ENCODE results near the gene ARFGEF2. TPM values are rescaled to one million over a fixed set of nuclear protein-coding genes. Genes with fewer than 3 reads are reported as not detected.
A peak's percentile ranks its signal among the peaks of the same experiment; 100 is the strongest.

The ARFGEF2 gene
- total and polyA plus RNA-seq, 2 of the 8 experiments (the other 6 are each of a cell fraction or from before 2014, with no cell fraction given) = 8.1 to 21.8 TPM

DNA sequence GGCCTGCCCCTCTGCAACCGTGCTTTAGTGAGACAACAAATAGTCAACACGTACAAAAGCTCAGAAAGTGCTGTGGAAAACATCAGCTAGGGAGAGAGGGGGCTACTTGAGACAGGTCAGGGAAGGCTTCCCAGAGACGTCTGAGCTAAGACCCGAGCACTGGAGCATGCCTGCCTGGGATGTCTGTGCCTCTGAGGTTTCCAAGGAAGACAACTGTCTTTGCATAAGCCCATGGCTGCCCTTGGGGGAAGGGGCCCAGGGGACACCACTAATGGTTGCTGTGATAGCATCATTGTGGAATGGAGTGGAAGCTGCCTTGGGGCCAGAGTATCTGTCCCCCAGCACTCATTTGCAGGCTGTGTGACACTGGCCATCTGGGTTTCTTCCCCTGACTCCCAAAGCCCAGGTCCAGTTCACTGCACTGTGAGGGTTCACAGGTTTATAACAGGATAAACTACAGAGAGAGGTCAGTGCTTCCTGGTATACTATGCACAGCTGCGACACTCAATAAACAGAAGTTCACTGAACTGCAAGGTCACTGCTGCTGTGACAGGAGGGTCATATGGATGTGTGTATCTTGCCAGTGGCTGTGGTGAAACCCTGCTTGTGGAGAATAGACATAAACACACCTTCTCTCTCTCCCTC lies 1.5 kb upstream of the ARFGEF2 start:
- Histone ChIP-seq H2AK5ac (ENCODE audit: low read depth, low read length) (0 out of 2 replicates have a peak overlapping the region, but pooled peaks have one; percentile 93), H3K4ac (replicated peaks; ENCODE audit: insufficient read length, low read depth, low read length) (no peak overlapping the region), H3K23ac (ENCODE audit: insufficient read length) (no peak overlapping the region), H3K4me1 (replicated peaks in 1 of 4; ENCODE audit: control insufficient read depth in 3 of 4, insufficient read depth in 4 of 4, low read length in 3 of 4) (peaks cover 0 to 3% (median 0%) of the 10 kb centered on the region in 4 experiments; a peak in 2 of 7 replicates), H4K20me1 (replicated peaks in 1 of 2; ENCODE audit: control insufficient read depth in 1 of 2, insufficient read depth in 2 of 2, low read length in 2 of 2) (peaks cover 0 to 2% of the 10 kb centered on the region in 2 experiments), H3K27me3 (replicated peaks in 1 of 4; ENCODE audit: control insufficient read depth in 3 of 4, extremely low read depth in 1 of 4, insufficient read depth in 3 of 4, low read length in 3 of 4) (no peaks in the 10 kb centered on the region), H3K27ac (ENCODE audit: low read depth, low read length) (no peak overlapping the region), H2BK15ac (ENCODE audit: low read length) (no peak overlapping the region), H3K79me2 (ENCODE audit: control insufficient read depth in 1 of 2, insufficient read depth in 2 of 2, low read length in 2 of 2) (peaks cover 0 to 29% of the 10 kb centered on the region in 2 experiments; a peak in 2 of 4 replicates), H2BK120ac (replicated peaks; ENCODE audit: low read depth, low read length) (no peak overlapping the region), H4K91ac (replicated peaks; ENCODE audit: insufficient read length, low read length) (no peak overlapping the region), H3K4me2 (ENCODE audit: insufficient read depth in 1 of 2, low read depth in 2 of 2, low read length in 2 of 2) (no peak overlapping the region; a peak in 2 of 4 replicates), H3K79me1 (ENCODE audit: low read depth, low read length) (no peaks in the 10 kb centered on the region), H3K14ac (ENCODE audit: insufficient read length) (no peak overlapping the region), H3K18ac (ENCODE audit: extremely low read depth, low read length) (no peak overlapping the region), H2BK5ac (ENCODE audit: low read depth, low read length) (no peak overlapping the region), H3K56ac (replicated peaks; ENCODE audit: insufficient read length, low read depth, low read length) (no peak overlapping the region), H4K5ac (ENCODE audit: insufficient read length, low read depth, low read length) (no peak overlapping the region), H3K9me3 (ENCODE audit: insufficient read depth in 2 of 2, low read depth in 1 of 2, low read length in 1 of 2) (no peaks in the 10 kb centered on the region), H4K8ac (ENCODE audit: extremely low read depth, insufficient read depth, low read length) (no peak overlapping the region), H2AFZ (ENCODE audit: low read length) (no peak overlapping the region), H2BK20ac (ENCODE audit: low read length) (no peak overlapping the region), H3K23me2 (ENCODE audit: low read depth, low read length) (peaks cover 8% of the 10 kb centered on the region), H3K36me3 (ENCODE audit: control insufficient read depth in 2 of 4, insufficient read depth in 4 of 4, low read length in 3 of 4) (no peaks in the 10 kb centered on the region), H3K9ac (replicated peaks in 1 of 4; ENCODE audit: extremely low read depth in 1 of 4, low read depth in 3 of 4, low read length in 3 of 4) (no peak overlapping the region), H3K4me3 (ENCODE audit: extremely low read depth in 1 of 4, insufficient read depth in 2 of 4, low read depth in 3 of 4, low read length in 4 of 4) (no peak overlapping the region), H2BK12ac (ENCODE audit: low read depth, low read length) (0 out of 2 replicates have a peak overlapping the region, but pooled peaks have one; percentile 70)
- WGBS, 2 experiments (ENCODE audit: extremely low coverage in 1 of 2, insufficient coverage in 1 of 2, insufficient read length in 1 of 2, insufficient replicate concordance in 2 of 2, low coverage in 1 of 2, low lambda C conversion rate in 2 of 2, missing lambda C conversion rate in 1 of 2) = 60% methylated on average over 5 of the region's 5 CpGs; no CpG with 5 or more reads in 1 of the 2 experiments
- POLR2A ChIA-PET (ENCODE audit: partially characterized antibody) = interaction anchor here (1.6 kb wide), 1 partner anchor 93 kb away, joined by 5 read pairs; no protein-coding TSS in a partner anchor
- DNase-seq (ENCODE audit: low read depth in 1 of 2, low spot score in 2 of 2) (no peak), FAIRE-seq (no peak)
- CTCF ChIA-PET (ENCODE audit: partially characterized antibody) = interaction anchor here (1.6 to 3.1 kb wide), 4 partner anchors 14 to 284 kb away, joined by 3 to 9 read pairs (median 6); no protein-coding TSS in a partner anchor
- TF ChIP-seq TAF7 (optimal IDR thresholded peaks at IDR 0.05; ENCODE audit: borderline replicate concordance, low read depth, low read length) = no peak
- TF ChIP-seq TAF1 (IDR thresholded peaks at IDR 0.05; ENCODE audit: low read depth, low read length) = no peak
- TF ChIP-seq JUND (IDR thresholded peaks at IDR 0.05; ENCODE audit: low read length) = no peak

Data from H1 (cell line).